Left ventricle myocardium inferior (tissue), 1 donor: ENCODE measurements around the gene HHIPL1. TPM values are rescaled to one million over a fixed set of nuclear protein-coding genes. Genes with fewer than 3 reads are reported as not detected.

Source experiments
- DNase-seq: peaks from one replicate; pipeline ENCODE4 v3.0.0-alpha.2; 2020
- H3K27ac ChIP-seq: fragments of 200-600 bp; replicated peaks from 2 replicates; pipeline ENCODE4 v1.8.0; 2021
- H3K27me3 ChIP-seq: fragments of 200-600 bp; 2 replicates; pipeline ENCODE4 v1.8.0; 2021; ENCODE audit warnings: low read depth
- H3K36me3 ChIP-seq: fragments of 200-600 bp; 2 replicates; pipeline ENCODE4 v1.8.0; 2021
- H3K4me1 ChIP-seq: fragments of 200-600 bp; 2 replicates; pipeline ENCODE4 v1.8.0; 2021
- H3K4me3 ChIP-seq: fragments of 200-600 bp; 2 replicates; pipeline ENCODE4 v1.8.0; 2021; ENCODE audit warnings: mild to moderate bottlenecking, moderate library complexity
- H3K9me3 ChIP-seq: fragments of 200-600 bp; replicated peaks from 2 replicates; pipeline ENCODE4 v1.8.0; 2021
- intact Hi-C: fragments of 100-400 bp; cut with micrococcal nuclease; formaldehyde crosslinking; loops from one replicate; pipeline ENCODE4 v1.11.0; 2022
- total RNA-seq: library from RNA; stranded (reverse); fragmentation: NEBNext Ultra II Directional; extraction: Animal tissue kit (Norgen Biotek cat#: 25700); gene quantifications from one replicate; pipeline ENCODE4 v1.2.1, GENCODE V29; 2021
- TF ChIP-seq, protein P1 (sequence below): fragments of 200-600 bp; IDR thresholded peaks from 2 replicates; pipeline ENCODE4 v1.8.0; 2021; ENCODE audit warnings: antibody characterized with exemption, mild to moderate bottlenecking, borderline replicate concordance
- donor health status: DM: no; HTN: yes; CAD: no; lungs with severe emphysema.

Gene HHIPL1
- total RNA-seq, 1 donor from 2014 or later: 1.2 TPM

DNA sequence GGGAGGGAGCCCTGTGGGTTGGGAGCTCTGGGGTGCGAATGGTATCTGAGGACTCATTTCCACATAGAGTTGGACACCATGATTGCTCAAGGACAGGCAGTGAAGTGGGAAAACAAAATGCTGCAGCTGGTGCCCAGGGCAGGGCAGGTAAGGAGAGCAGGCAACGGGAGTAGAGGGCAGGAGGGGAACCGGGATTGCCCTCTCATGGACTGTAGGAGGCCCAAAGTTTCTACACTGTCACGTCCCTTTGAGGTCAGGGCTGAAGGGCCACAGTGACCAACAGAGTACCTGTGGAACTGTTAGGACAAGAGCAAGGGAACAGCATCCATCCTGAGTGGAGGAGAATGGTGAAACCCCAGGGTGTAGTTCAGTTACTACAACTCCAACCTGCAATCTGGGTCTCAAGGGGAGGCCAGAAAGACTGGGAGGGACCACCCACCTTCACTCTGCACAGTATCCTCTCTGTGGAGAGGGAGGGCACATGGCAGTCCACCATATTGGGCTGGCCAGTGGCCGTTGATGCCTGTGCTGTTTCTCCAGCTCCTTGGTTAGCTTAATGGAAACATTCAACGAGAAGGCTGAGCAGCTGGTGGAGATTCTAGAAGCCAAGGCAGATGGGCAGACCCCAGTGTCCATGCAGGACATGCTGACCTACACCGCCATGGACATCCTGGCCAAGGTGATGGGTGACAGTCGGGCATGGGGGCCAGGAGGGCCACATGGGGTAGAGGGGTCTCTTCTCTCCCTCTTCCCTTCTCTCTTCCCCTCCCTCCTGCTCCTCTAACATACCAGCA, 61.4 kb downstream of the HHIPL1 start:
- intact Hi-C loops: no loop called here
- TF ChIP-seq, protein P1, sequence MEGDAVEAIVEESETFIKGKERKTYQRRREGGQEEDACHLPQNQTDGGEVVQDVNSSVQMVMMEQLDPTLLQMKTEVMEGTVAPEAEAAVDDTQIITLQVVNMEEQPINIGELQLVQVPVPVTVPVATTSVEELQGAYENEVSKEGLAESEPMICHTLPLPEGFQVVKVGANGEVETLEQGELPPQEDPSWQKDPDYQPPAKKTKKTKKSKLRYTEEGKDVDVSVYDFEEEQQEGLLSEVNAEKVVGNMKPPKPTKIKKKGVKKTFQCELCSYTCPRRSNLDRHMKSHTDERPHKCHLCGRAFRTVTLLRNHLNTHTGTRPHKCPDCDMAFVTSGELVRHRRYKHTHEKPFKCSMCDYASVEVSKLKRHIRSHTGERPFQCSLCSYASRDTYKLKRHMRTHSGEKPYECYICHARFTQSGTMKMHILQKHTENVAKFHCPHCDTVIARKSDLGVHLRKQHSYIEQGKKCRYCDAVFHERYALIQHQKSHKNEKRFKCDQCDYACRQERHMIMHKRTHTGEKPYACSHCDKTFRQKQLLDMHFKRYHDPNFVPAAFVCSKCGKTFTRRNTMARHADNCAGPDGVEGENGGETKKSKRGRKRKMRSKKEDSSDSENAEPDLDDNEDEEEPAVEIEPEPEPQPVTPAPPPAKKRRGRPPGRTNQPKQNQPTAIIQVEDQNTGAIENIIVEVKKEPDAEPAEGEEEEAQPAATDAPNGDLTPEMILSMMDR: no peak
- Histone ChIP-seq H3K36me3 (peaks cover 15% of the 10 kb centered on the region), H3K4me1 (no peaks in the 10 kb centered on the region), H3K27ac (no peak overlapping the region), H3K4me3 (no peak overlapping the region), H3K27me3 (no peaks in the 10 kb centered on the region), H3K9me3 (peaks cover 27% of the 10 kb centered on the region)
- DNase-seq: no peak

DNA sequence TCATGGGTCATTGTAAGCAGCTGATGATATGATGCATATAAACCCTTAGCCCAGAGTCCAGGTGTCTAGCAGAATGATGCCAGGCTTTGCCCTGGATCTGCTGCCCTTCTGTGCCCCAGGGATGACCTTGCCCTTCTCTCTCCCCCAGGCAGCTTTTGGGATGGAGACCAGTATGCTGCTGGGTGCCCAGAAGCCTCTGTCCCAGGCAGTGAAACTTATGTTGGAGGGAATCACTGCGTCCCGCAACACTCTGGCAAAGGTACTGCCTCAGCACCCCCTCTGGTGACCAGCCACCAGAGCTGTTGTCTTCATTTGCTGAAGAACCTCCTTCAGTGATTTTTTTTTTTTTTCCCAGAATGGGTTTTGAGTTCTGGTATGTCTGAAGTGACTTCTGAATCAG, 62.5 kb downstream of the HHIPL1 start:
- no peak overlapping the region for H3K4me3 ChIP-seq
- intact Hi-C loops: no loop called here
- H3K27ac ChIP-seq: no peak overlapping the region
- no peaks in the 10 kb centered on the region for H3K27me3 ChIP-seq
- TF ChIP-seq, protein P1: no peak
- peaks cover 10% of the 10 kb centered on the region for H3K36me3 ChIP-seq
- no peak for DNase-seq
- peaks cover 25% of the 10 kb centered on the region for H3K9me3 ChIP-seq
- H3K4me1 ChIP-seq: no peaks in the 10 kb centered on the region

DNA sequence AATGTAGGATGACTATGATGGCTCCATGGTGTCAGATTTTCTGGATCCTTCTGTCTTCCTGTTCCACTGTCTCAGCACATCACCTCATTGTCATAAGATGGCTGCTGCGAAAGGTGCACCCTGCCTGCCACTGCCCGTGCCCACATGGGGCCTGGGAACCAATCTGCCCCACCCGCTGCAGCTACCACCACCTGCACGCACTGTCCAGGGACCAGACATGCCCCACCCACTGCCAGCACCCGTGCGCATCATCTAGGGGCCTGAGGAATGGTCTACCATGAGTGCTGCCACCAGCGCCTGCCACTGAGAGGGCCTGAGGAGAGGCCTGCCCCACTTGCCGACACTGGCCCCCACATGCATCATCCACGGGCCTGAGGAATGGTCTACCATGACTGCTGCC, 63.0 kb downstream of the HHIPL1 start:
- Histone ChIP-seq H3K9me3 (peaks cover 25% of the 10 kb centered on the region), H3K36me3 (peaks cover 10% of the 10 kb centered on the region), H3K4me1 (no peaks in the 10 kb centered on the region), H3K27me3 (no peaks in the 10 kb centered on the region), H3K4me3 (no peak overlapping the region), H3K27ac (no peak overlapping the region)
- DNase-seq: no peak
- intact Hi-C loops: no loop called here
- TF ChIP-seq, protein P1: no peak

DNA sequence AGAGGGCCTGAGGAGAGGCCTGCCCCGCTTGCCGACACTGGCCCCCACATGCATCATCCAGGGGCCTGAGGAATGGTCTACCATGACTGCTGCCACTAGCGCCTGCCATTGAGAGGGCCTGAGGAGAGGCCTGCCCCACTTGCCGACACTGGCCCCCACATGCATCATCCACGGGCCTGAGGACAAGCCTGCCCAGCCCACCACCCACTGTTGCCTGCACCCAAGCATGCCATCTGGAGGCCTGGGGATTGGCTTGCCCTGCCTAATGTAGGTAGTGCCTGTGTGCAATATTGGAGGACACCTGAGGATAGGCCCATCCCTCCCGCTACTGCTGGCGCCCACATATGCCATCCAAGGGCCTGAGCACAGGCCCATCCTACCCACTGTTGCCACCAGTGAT, 63.5 kb downstream of the HHIPL1 start:
- Histone ChIP-seq H3K27me3 (no peaks in the 10 kb centered on the region), H3K27ac (no peak overlapping the region), H3K9me3 (peaks cover 22% of the 10 kb centered on the region), H3K4me1 (no peaks in the 10 kb centered on the region), H3K4me3 (no peak overlapping the region), H3K36me3 (peaks cover 5% of the 10 kb centered on the region)
- TF ChIP-seq, protein P1: no peak
- intact Hi-C loops: no loop called here
- DNase-seq: no peak

DNA sequence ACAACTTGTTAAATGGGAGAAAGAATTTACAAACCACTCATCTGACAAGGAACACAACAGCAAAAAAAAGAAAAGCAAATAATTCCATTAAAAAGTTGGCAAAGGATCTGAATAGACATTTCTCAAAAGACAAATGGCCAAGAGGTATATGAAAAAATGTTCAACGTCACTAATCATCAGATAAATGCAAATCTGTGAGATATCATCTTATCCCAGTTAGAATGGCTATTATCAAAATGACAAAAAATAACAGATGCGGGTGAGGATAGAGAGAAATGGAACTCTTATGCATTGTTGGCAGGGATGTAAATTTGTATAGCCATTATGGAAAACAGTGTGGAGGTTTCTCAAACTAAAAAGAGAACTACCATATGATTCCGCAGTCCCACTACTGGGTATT, 69.0 kb downstream of the HHIPL1 start:
- Histone ChIP-seq H3K4me3 (no peak overlapping the region), H3K4me1 (no peaks in the 10 kb centered on the region), H3K36me3 (no peaks in the 10 kb centered on the region), H3K27ac (no peak overlapping the region), H3K27me3 (no peaks in the 10 kb centered on the region), H3K9me3 (peaks cover 13% of the 10 kb centered on the region)
- intact Hi-C loops: no loop called here
- no peak for DNase-seq
- TF ChIP-seq, protein P1: no peak
